ENCODE data around the gene BABAM2. TPM values are rescaled to one million over a fixed set of nuclear protein-coding genes. Genes with fewer than 3 reads are reported as not detected.

BABAM2 gene
- total RNA-seq, 1 donor from 2014 or later, result 43.5 TPM

GRCh38 chr2:28188436-28188835 lies 297.9 kb downstream of the BABAM2 start:
- H3K4me1 Mint-ChIP-seq, result no peaks in the 10 kb centered on the region
- no peak for DNase-seq (ENCODE audit: low spot score in 2 of 2, unreplicated experiment in 2 of 2)
- H3K36me3 Mint-ChIP-seq, result no peaks in the 10 kb centered on the region
- H3K27me3 Mint-ChIP-seq (ENCODE audit: low read depth), result no peaks in the 10 kb centered on the region
- H3K27ac Mint-ChIP-seq, result no peak overlapping the region
- TF ChIP-seq CTCF (IDR thresholded peaks at IDR 0.05; ENCODE audit: unreplicated experiment), result no peak
- peaks cover 8% of the 10 kb centered on the region for H3K9me3 Mint-ChIP-seq
- H3K4me3 Mint-ChIP-seq, result no peak overlapping the region

- Mint-ChIP-seq H3K4me3 (no peak overlapping the region), H3K27me3 (ENCODE audit: low read depth) (no peaks in the 10 kb centered on the region), H3K36me3 (no peaks in the 10 kb centered on the region), H3K27ac (no peak overlapping the region), H3K4me1 (no peaks in the 10 kb centered on the region), H3K9me3 (peaks cover 8% of the 10 kb centered on the region)
- DNase-seq (ENCODE audit: low spot score in 2 of 2, unreplicated experiment in 2 of 2), result no peak
- TF ChIP-seq CTCF (IDR thresholded peaks at IDR 0.05; ENCODE audit: unreplicated experiment), result no peak
Measured at GRCh38 chr2:28193630-28194403, 303.3 kb downstream of the BABAM2 start.

GRCh38 chr2:28199995-28200679 lies 309.6 kb downstream of the BABAM2 start:
- Mint-ChIP-seq H3K36me3 (no peaks in the 10 kb centered on the region), H3K4me3 (no peak overlapping the region), H3K27me3 (ENCODE audit: low read depth) (no peaks in the 10 kb centered on the region), H3K27ac (no peak overlapping the region), H3K4me1 (no peaks in the 10 kb centered on the region), H3K9me3 (no peaks in the 10 kb centered on the region)
- no peak for TF ChIP-seq CTCF (IDR thresholded peaks at IDR 0.05; ENCODE audit: unreplicated experiment)
- no peak for DNase-seq (ENCODE audit: low spot score in 2 of 2, unreplicated experiment in 2 of 2)

DNA sequence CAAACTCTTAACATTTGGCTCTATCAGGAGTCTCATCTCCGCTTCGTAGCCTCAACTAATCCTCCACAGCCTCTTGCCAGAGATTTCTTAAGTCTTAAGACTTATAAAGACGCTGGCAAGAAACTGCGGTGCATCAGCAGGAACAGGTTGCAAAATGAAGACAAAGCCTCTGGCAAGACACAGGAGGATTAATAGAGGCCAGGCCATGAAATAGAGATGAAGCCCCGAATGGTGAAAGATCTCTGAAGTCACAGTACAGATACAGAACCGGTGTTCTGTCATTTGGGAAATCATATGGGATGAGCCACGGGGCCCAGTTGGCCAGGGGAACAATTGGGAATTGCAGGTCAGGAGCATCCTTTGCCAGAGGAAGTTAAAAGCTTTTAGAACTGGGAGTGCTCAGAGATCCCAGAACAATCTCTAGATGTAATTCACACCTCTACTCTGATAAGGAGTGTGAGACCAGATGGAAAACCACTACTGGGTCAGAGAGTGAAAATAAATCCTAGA lies 311.2 kb downstream of the BABAM2 start:
- no peaks in the 10 kb centered on the region for H3K9me3 Mint-ChIP-seq
- H3K4me3 Mint-ChIP-seq, result no peak overlapping the region
- no peak for TF ChIP-seq CTCF (IDR thresholded peaks at IDR 0.05; ENCODE audit: unreplicated experiment)
- H3K27ac Mint-ChIP-seq, result no peak overlapping the region
- no peaks in the 10 kb centered on the region for H3K27me3 Mint-ChIP-seq (ENCODE audit: low read depth)
- H3K4me1 Mint-ChIP-seq, result peaks cover 4% of the 10 kb centered on the region
- DNase-seq (ENCODE audit: low spot score in 2 of 2, unreplicated experiment in 2 of 2), result no peak
- no peaks in the 10 kb centered on the region for H3K36me3 Mint-ChIP-seq

- H3K4me1 Mint-ChIP-seq, result peaks cover 7% of the 10 kb centered on the region
- H3K4me3 Mint-ChIP-seq, result no peak overlapping the region
- H3K9me3 Mint-ChIP-seq, result no peaks in the 10 kb centered on the region
- TF ChIP-seq CTCF (IDR thresholded peaks at IDR 0.05; ENCODE audit: unreplicated experiment), result no peak
- H3K27ac Mint-ChIP-seq, result no peak overlapping the region
- H3K36me3 Mint-ChIP-seq, result no peaks in the 10 kb centered on the region
- no peaks in the 10 kb centered on the region for H3K27me3 Mint-ChIP-seq (ENCODE audit: low read depth)
- DNase-seq (ENCODE audit: low spot score in 2 of 2, unreplicated experiment in 2 of 2), result no peak
Measured at GRCh38 chr2:28202719-28203118, 312.2 kb downstream of the BABAM2 start.

Measured in mesothelial cell of epicardium (in vitro differentiated cells).